Measurements from ENCODE around the gene SETX.

GRCh38 chr9:132241840-132242620, 112.8 kb downstream of the SETX start:
- TF ChIP-seq CTCF (IDR thresholded peaks at IDR 0.05 in 2 of 3, conservative IDR thresholded peaks at IDR 0.05 in 1 of 3; ENCODE audit: control insufficient read depth in 2 of 3, extremely low read depth in 1 of 3, insufficient read depth in 1 of 3, low read depth in 3 of 3, low read length in 3 of 3) = no peak
- TF ChIP-seq STAT1 (conservative IDR thresholded peaks at IDR 0.05) = no peak
- no peak for TF ChIP-seq REST (IDR thresholded peaks at IDR 0.05; ENCODE audit: low read depth, low read length)
- TF ChIP-seq FOXK2 (IDR thresholded peaks at IDR 0.05) = no peak
- TF ChIP-seq JUND (IDR thresholded peaks at IDR 0.05; ENCODE audit: low read depth, low read length) = no peak
- TF ChIP-seq MAX (IDR thresholded peaks at IDR 0.05; ENCODE audit: low read depth, low read length) = no peak

Measured in GM12878 (cell line).